ENCODE data around the gene ZNF524. TPM values are rescaled to one million over a fixed set of nuclear protein-coding genes. Genes with fewer than 3 reads are reported as not detected.
A peak's percentile ranks its signal among the peaks of the same experiment; 100 is the strongest.

Gene ZNF524
- total and polyA plus RNA-seq, 9 of the 15 experiments (the other 6 are each of a cell fraction or from before 2014, with no cell fraction given): 0.08 to 15.6 (median 2.9) TPM

DNA sequence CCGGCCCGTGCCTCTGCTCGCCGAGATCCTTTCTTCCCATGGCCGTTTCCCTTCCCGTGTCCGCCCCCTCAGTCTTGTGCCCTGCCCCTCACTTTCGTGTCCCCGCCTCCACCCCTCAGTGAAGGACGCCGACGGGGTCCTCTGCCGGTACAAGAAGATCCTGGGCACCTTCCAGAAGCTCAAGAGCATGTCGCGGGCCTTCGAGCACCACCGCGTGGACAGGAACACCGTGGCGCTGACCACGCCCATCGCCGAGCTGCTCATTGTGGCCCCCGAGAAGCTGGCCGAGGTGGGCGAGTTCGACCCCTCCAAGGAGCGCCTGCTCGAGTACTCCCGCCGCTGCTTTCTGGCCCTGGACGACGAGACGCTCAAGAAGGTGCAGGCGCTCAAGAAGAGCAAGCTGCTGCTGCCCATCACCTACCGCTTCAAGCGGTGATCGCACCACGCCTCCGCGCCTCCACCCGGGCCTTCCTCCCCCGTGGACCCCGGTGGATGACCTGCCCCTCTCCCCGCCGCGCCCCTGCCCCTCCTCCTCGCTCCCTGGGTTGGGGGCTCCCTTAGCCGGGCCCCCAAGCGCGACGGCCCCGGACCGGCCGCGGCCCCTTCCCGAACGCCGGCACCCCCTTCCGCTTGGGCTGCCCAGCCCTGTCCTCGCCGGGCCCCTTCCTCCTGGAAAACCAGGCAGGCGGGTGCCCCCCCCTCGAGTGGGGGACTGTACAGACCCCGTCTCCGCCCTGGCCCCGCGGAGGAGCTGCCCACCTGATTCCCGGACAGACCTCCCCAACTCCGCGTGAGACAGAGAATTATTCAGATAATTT, 52.4 kb downstream of the ZNF524 start (continued):
- TF ChIP-seq, protein P1, sequence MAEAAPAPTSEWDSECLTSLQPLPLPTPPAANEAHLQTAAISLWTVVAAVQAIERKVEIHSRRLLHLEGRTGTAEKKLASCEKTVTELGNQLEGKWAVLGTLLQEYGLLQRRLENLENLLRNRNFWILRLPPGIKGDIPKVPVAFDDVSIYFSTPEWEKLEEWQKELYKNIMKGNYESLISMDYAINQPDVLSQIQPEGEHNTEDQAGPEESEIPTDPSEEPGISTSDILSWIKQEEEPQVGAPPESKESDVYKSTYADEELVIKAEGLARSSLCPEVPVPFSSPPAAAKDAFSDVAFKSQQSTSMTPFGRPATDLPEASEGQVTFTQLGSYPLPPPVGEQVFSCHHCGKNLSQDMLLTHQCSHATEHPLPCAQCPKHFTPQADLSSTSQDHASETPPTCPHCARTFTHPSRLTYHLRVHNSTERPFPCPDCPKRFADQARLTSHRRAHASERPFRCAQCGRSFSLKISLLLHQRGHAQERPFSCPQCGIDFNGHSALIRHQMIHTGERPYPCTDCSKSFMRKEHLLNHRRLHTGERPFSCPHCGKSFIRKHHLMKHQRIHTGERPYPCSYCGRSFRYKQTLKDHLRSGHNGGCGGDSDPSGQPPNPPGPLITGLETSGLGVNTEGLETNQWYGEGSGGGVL (CRISPR knock-in tag; IDR thresholded peaks at IDR 0.05): no peak
- no peak for TF ChIP-seq ZNF507 (tag; conservative IDR thresholded peaks at IDR 0.05)
- TF ChIP-seq POLR2G (IDR thresholded peaks at IDR 0.05; ENCODE audit: low read depth, low read length): peak; percentile 45; the same call in 1 of the 2 replicates
- no peak for TF ChIP-seq BDP1 (IDR thresholded peaks at IDR 0.05; ENCODE audit: insufficient read depth, insufficient read length)
- TF ChIP-seq, protein P2, sequence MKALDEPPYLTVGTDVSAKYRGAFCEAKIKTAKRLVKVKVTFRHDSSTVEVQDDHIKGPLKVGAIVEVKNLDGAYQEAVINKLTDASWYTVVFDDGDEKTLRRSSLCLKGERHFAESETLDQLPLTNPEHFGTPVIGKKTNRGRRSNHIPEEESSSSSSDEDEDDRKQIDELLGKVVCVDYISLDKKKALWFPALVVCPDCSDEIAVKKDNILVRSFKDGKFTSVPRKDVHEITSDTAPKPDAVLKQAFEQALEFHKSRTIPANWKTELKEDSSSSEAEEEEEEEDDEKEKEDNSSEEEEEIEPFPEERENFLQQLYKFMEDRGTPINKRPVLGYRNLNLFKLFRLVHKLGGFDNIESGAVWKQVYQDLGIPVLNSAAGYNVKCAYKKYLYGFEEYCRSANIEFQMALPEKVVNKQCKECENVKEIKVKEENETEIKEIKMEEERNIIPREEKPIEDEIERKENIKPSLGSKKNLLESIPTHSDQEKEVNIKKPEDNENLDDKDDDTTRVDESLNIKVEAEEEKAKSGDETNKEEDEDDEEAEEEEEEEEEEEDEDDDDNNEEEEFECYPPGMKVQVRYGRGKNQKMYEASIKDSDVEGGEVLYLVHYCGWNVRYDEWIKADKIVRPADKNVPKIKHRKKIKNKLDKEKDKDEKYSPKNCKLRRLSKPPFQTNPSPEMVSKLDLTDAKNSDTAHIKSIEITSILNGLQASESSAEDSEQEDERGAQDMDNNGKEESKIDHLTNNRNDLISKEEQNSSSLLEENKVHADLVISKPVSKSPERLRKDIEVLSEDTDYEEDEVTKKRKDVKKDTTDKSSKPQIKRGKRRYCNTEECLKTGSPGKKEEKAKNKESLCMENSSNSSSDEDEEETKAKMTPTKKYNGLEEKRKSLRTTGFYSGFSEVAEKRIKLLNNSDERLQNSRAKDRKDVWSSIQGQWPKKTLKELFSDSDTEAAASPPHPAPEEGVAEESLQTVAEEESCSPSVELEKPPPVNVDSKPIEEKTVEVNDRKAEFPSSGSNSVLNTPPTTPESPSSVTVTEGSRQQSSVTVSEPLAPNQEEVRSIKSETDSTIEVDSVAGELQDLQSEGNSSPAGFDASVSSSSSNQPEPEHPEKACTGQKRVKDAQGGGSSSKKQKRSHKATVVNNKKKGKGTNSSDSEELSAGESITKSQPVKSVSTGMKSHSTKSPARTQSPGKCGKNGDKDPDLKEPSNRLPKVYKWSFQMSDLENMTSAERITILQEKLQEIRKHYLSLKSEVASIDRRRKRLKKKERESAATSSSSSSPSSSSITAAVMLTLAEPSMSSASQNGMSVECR (CRISPR knock-in tag; IDR thresholded peaks at IDR 0.05): 0 out of 2 replicates have a peak, but pooled peaks have one; percentile 20
- TF ChIP-seq, protein P3, sequence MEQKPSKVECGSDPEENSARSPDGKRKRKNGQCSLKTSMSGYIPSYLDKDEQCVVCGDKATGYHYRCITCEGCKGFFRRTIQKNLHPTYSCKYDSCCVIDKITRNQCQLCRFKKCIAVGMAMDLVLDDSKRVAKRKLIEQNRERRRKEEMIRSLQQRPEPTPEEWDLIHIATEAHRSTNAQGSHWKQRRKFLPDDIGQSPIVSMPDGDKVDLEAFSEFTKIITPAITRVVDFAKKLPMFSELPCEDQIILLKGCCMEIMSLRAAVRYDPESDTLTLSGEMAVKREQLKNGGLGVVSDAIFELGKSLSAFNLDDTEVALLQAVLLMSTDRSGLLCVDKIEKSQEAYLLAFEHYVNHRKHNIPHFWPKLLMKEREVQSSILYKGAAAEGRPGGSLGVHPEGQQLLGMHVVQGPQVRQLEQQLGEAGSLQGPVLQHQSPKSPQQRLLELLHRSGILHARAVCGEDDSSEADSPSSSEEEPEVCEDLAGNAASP (IDR thresholded peaks at IDR 0.05): no peak
- no peak for TF ChIP-seq PHF20 (IDR thresholded peaks at IDR 0.05; ENCODE audit: partially characterized antibody)
- no peak for TF ChIP-seq E2F3 (CRISPR knock-in tag; IDR thresholded peaks at IDR 0.05)
- no peak for TF ChIP-seq PHF21A (IDR thresholded peaks at IDR 0.05; ENCODE audit: borderline replicate concordance, low read depth)
- no peak for TF ChIP-seq C11orf30 (IDR thresholded peaks at IDR 0.05; ENCODE audit: low read depth)
- no peak for TF ChIP-seq GATAD2A (IDR thresholded peaks at IDR 0.05)
- no peak for TF ChIP-seq TEAD2 (tag; IDR thresholded peaks at IDR 0.05)
- no peak for TF ChIP-seq DPF2 (IDR thresholded peaks at IDR 0.05)
- TF ChIP-seq, protein P4, sequence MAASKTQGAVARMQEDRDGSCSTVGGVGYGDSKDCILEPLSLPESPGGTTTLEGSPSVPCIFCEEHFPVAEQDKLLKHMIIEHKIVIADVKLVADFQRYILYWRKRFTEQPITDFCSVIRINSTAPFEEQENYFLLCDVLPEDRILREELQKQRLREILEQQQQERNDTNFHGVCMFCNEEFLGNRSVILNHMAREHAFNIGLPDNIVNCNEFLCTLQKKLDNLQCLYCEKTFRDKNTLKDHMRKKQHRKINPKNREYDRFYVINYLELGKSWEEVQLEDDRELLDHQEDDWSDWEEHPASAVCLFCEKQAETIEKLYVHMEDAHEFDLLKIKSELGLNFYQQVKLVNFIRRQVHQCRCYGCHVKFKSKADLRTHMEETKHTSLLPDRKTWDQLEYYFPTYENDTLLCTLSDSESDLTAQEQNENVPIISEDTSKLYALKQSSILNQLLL (CRISPR knock-in tag; IDR thresholded peaks at IDR 0.05; ENCODE audit: borderline replicate concordance): 0 out of 2 replicates have a peak, but pooled peaks have one; percentile 48
